GM23248 (cell line): Measurements from ENCODE around the gene GABRP. TPM values are rescaled to one million over a fixed set of nuclear protein-coding genes. Genes with fewer than 3 reads are reported as not detected.

Experiments
- DNase-seq: peaks from one replicate; pipeline ENCODE4 v3.0.0-alpha.2; 2015
- H2AFZ ChIP-seq: fragments of 200-600 bp; sonication (generic); 2 replicates; pipeline ENCODE4 v1.6.1; 2016; ENCODE audit warnings: antibody characterized with exemption
- H3F3A ChIP-seq: fragments of 200-600 bp; sonication (generic); 2 replicates; pipeline ENCODE4 v1.6.1; 2016; ENCODE audit warnings: mild to moderate bottlenecking, antibody characterized with exemption, mixed run types; ENCODE audit not compliant: insufficient read depth
- H3K27ac ChIP-seq: fragments of 200-600 bp; sonication (generic); 2 replicates; pipeline ENCODE4 v1.5.1; 2016; ENCODE audit warnings: mild to moderate bottlenecking
- H3K27me3 ChIP-seq: fragments of 200-600 bp; sonication (generic); replicated peaks from 2 replicates; pipeline ENCODE4 v1.6.1; 2016; ENCODE audit warnings: mild to moderate bottlenecking; ENCODE audit not compliant: insufficient read depth
- H3K36me3 ChIP-seq: fragments of 200-600 bp; sonication (generic); 2 replicates; pipeline ENCODE4 v1.6.1; 2016; ENCODE audit warnings: low read depth, mild to moderate bottlenecking
- H3K4me1 ChIP-seq: fragments of 200-600 bp; sonication (generic); 2 replicates; pipeline ENCODE4 v1.6.1; 2016; ENCODE audit warnings: mild to moderate bottlenecking; ENCODE audit not compliant: insufficient read depth
- H3K4me2 ChIP-seq: fragments of 200-600 bp; sonication (generic); one replicate; pipeline ENCODE4 v1.6.1; 2016; ENCODE audit warnings: mild to moderate bottlenecking; ENCODE audit not compliant: unreplicated experiment
- H3K4me3 ChIP-seq: fragments of 200-600 bp; sonication (generic); 2 replicates; pipeline ENCODE4 v1.5.1; 2016; ENCODE audit warnings: mild to moderate bottlenecking
- H3K79me2 ChIP-seq: fragments of 200-600 bp; sonication (generic); 2 replicates; pipeline ENCODE4 v1.6.1; 2016; ENCODE audit warnings: mild to moderate bottlenecking; ENCODE audit not compliant: insufficient read depth
- H3K9ac ChIP-seq: fragments of 200-600 bp; sonication (generic); 2 replicates; pipeline ENCODE4 v1.6.1; 2016; ENCODE audit warnings: mild to moderate bottlenecking
- H3K9me2 ChIP-seq: fragments of 200-600 bp; sonication (generic); 2 replicates; pipeline ENCODE4 v1.6.1; 2016; ENCODE audit warnings: mixed run types, mild to moderate bottlenecking, moderate library complexity; ENCODE audit not compliant: insufficient read depth
- H3K9me3 ChIP-seq: fragments of 200-600 bp; sonication (generic); one replicate; pipeline ENCODE4 v1.6.1; 2017; ENCODE audit warnings: low read depth
- H4K20me1 ChIP-seq: fragments of 200-600 bp; sonication (generic); 2 replicates; pipeline ENCODE4 v1.6.0; 2016; ENCODE audit not compliant: insufficient read depth
- EZH2 ChIP-seq: fragments of 200-600 bp; sonication (generic); IDR thresholded peaks from 2 replicates; pipeline ENCODE4 v1.6.1; 2018; ENCODE audit warnings: antibody characterized with exemption, mild to moderate bottlenecking; ENCODE audit not compliant: insufficient read depth, poor library complexity, severe bottlenecking
- EZH2phosphoT487 ChIP-seq: fragments of 200-600 bp; sonication (generic); IDR thresholded peaks from 2 replicates; pipeline ENCODE4 v1.6.1; 2018; ENCODE audit warnings: antibody characterized with exemption, moderate library complexity, mild to moderate bottlenecking, low read depth; ENCODE audit not compliant: insufficient read depth
- WGBS, 2 experiments: methylation state at CpG; one replicate each; pipeline ENCODE4 v1.1.6; 2015 to 2017; ENCODE audit warnings: low lambda C conversion rate in 2 of 2, low coverage in 1 of 2; ENCODE audit errors: missing lambda C conversion rate in 2 of 2; 5-methylcytosine and 5-hydroxymethylcytosine counted together
- in situ Hi-C: fragments of 300-500 bp; cut with MboI; formaldehyde crosslinking; loops from 2 replicates; pipeline ENCODE4 v1.15.0; 2020
- polyA plus RNA-seq: library from polyadenylated mRNA; unstranded; fragments of >200 nt; fragmentation: Nextera tagmentation; extraction: Ambion mirVana; gene quantifications from 2 replicates; pipeline ENCODE4 v1.2.1, GENCODE V29; 2016
- total RNA-seq: library from RNA; depleted of rRNA; stranded (reverse); fragments of >200 nt; shearing (Covaris generic); gene quantifications from 2 replicates; pipeline ENCODE4 v1.2.3, GENCODE V29; 2014

GABRP gene
- total and polyA plus RNA-seq, 2 experiments from 2014 or later = not detected

DNA sequence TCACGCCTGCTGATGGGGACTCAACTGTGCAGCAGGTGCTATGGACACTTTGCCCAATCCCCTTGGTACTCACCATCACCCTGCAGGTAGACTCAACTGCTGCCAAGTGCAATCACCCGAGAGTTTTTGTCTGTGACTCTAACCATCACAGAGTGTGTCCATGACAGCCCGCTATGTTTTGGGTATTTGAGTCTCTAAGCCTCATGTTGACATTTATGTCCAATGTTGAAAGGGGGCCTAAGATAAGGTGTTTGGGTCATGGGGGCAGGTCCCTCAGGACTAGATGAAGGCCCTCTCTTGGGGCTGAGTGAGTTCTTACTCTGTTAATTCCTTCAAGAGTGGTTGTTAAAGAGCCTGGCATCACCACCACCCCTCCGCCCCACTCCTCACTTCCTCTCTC is 44.1 kb upstream of the GABRP start:
- in situ Hi-C loops = no loop called here
- H3K27ac ChIP-seq = no peak overlapping the region
- no peaks in the 10 kb centered on the region for H3K36me3 ChIP-seq
- H3K4me1 ChIP-seq = no peaks in the 10 kb centered on the region
- no peaks in the 10 kb centered on the region for H3F3A ChIP-seq
- TF ChIP-seq EZH2 = no peak
- TF ChIP-seq EZH2phosphoT487 = no peak
- H3K4me3 ChIP-seq = no peak overlapping the region
- no peak for DNase-seq
- no peak overlapping the region for H3K9ac ChIP-seq
- 70 to 71% methylated on average over 4 of the region's 4 CpGs for WGBS, 2 experiments
- no peaks in the 10 kb centered on the region for H3K9me3 ChIP-seq
- H2AFZ ChIP-seq = no peak overlapping the region
- H3K4me2 ChIP-seq = no peak overlapping the region
- no peaks in the 10 kb centered on the region for H3K79me2 ChIP-seq
- H3K27me3 ChIP-seq = no peaks in the 10 kb centered on the region; the same call in 1 of the 2 replicates
- no peaks in the 10 kb centered on the region for H3K9me2 ChIP-seq
- no peaks in the 10 kb centered on the region for H4K20me1 ChIP-seq

DNA sequence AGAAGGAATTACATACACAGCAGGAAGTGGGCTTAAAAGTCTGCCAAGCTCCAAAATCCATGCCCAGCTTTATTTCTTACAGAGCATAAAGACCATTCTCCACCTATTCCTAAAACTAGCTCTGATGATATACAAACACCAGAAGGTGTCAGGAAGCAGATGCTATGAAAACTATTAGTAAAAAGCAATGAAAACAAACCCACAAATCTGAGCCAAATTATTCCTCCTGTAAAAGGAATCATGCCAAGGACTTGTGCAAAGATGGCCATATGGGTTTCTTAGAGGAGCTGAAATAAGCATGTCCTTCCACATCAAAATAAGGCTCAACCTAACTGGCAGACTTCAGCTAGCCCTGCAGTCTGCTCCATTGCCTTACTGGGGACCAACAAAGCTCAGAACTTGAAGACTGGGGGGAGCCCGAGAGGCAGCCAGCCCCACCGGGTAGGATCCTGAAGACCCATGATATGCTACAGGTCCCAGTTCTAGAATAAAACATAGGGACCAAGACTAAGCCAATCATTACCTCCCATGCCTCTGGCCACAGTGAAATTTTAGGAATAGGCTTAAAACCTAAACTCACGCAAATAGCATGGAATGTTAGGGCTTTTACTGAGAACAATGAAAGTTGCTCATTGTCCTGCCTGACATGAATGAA is 42.8 kb upstream of the GABRP start:
- no peak overlapping the region for H3K4me3 ChIP-seq
- in situ Hi-C loops = loop anchor here (10.0 kb wide), 1 partner anchor 604 kb away; no protein-coding TSS in a partner anchor
- WGBS, 2 experiments = 71 to 77% methylated on average over 3 of the region's 3 CpGs

GRCh38 chr5:170741801-170742200 is 41.7 kb upstream of the GABRP start:
- Histone ChIP-seq H3K4me3 (no peak overlapping the region), H3K9me2 (no peaks in the 10 kb centered on the region), H3K4me2 (no peak overlapping the region), H4K20me1 (no peaks in the 10 kb centered on the region), H3K79me2 (no peaks in the 10 kb centered on the region), H2AFZ (no peak overlapping the region), H3F3A (no peaks in the 10 kb centered on the region), H3K27me3 (0 out of 2 replicates have a peak, but pooled peaks cover 3% of the 10 kb centered on the region), H3K27ac (no peak overlapping the region), H3K36me3 (no peaks in the 10 kb centered on the region), H3K9me3 (no peaks in the 10 kb centered on the region), H3K4me1 (no peaks in the 10 kb centered on the region; the same call in 1 of the 2 replicates), H3K9ac (no peak overlapping the region)
- TF ChIP-seq EZH2 (no peak), EZH2phosphoT487 (no peak)
- WGBS, 2 experiments = 46 to 53% methylated on average over 8 of the region's 8 CpGs
- DNase-seq = no peak
- in situ Hi-C loops = loop anchor here (10.0 kb wide), 1 partner anchor 603 kb away; no protein-coding TSS in a partner anchor

More for the DNA sequence above, 42.8 kb upstream of the GABRP start:
- H3K79me2 ChIP-seq = no peaks in the 10 kb centered on the region
- H3K27me3 ChIP-seq = 0 out of 2 replicates have a peak, but pooled peaks cover 3% of the 10 kb centered on the region
- H2AFZ ChIP-seq = no peak overlapping the region
- H3K36me3 ChIP-seq = no peaks in the 10 kb centered on the region
- TF ChIP-seq EZH2 = no peak
- no peak for TF ChIP-seq EZH2phosphoT487
- H3K9me2 ChIP-seq = no peaks in the 10 kb centered on the region
- DNase-seq = no peak
- H4K20me1 ChIP-seq = no peaks in the 10 kb centered on the region
- H3K9ac ChIP-seq = no peak overlapping the region
- no peaks in the 10 kb centered on the region for H3F3A ChIP-seq
- H3K4me2 ChIP-seq = no peak overlapping the region
- no peaks in the 10 kb centered on the region; the same call in 1 of the 2 replicates for H3K4me1 ChIP-seq
- H3K9me3 ChIP-seq = no peaks in the 10 kb centered on the region
- H3K27ac ChIP-seq = no peak overlapping the region

DNA sequence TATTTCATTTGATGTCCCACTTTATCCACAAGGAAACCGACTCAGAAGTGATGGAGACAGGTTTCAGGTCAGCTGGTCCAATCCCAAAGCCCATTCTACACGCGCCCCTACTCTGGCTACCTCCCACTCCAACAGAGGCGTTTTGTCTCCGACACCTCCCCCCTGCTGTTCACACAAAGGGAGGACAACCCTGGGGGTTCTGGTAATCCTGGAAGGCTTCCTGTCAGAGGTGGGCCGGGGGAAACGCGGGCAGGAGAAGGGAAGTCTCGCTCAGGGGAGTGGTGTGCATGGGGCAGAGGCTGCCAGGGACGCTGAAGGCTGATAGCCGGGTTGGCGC is 39.7 kb upstream of the GABRP start:
- H3K27me3 ChIP-seq = 0 out of 2 replicates have a peak, but pooled peaks cover 3% of the 10 kb centered on the region
- no peak overlapping the region for H3K4me2 ChIP-seq
- H3K9ac ChIP-seq = no peak overlapping the region
- no peak for DNase-seq
- no peak overlapping the region for H3K4me3 ChIP-seq
- H3K9me2 ChIP-seq = no peaks in the 10 kb centered on the region
- 3 to 5% methylated on average over 9 to 12 of the region's 12 CpGs for WGBS, 2 experiments
- no peaks in the 10 kb centered on the region for H3F3A ChIP-seq
- no peak overlapping the region for H2AFZ ChIP-seq
- H4K20me1 ChIP-seq = no peaks in the 10 kb centered on the region
- no peaks in the 10 kb centered on the region for H3K36me3 ChIP-seq
- in situ Hi-C loops = loop anchor here (10.0 kb wide), 1 partner anchor 601 kb away; no protein-coding TSS in a partner anchor
- no peaks in the 10 kb centered on the region for H3K79me2 ChIP-seq
- no peak overlapping the region for H3K27ac ChIP-seq
- H3K9me3 ChIP-seq = no peaks in the 10 kb centered on the region
- no peaks in the 10 kb centered on the region; the same call in 1 of the 2 replicates for H3K4me1 ChIP-seq
- TF ChIP-seq EZH2phosphoT487 (no peak), EZH2 (no peak)
